M059J (cell line): ENCODE results near the gene HIBCH. TPM values are rescaled to one million over a fixed set of nuclear protein-coding genes. Genes with fewer than 3 reads are reported as not detected.

Experiments
- DNase-seq: peaks from one replicate; pipeline ENCODE4 v3.0.0-alpha.2; 2012; ENCODE audit warnings: low read depth
- total RNA-seq: library from RNA; depleted of rRNA; stranded (reverse); fragments of >200 nt; shearing (Covaris generic); gene quantifications from 2 replicates; pipeline ENCODE4 v1.2.3, GENCODE V29; 2014

The HIBCH gene
- total RNA-seq, 1 experiment from 2014 or later = 17.2 TPM

- no peak for DNase-seq
Observed at GRCh38 chr2:190188289-190188688, 131.3 kb downstream of the HIBCH start.

- no peak for DNase-seq
Observed at GRCh38 chr2:190186238-190186637, 133.4 kb downstream of the HIBCH start.

- DNase-seq = no peak
Observed at GRCh38 chr2:190185380-190185779, 134.2 kb downstream of the HIBCH start.

GRCh38 chr2:190184460-190184859, 135.2 kb downstream of the HIBCH start:
- no peak for DNase-seq

GRCh38 chr2:190183539-190183938, 136.1 kb downstream of the HIBCH start:
- no peak for DNase-seq

- no peak for DNase-seq
Observed at GRCh38 chr2:190182071-190182524, 137.5 kb downstream of the HIBCH start.

GRCh38 chr2:190181123-190181669, 138.4 kb downstream of the HIBCH start:
- no peak for DNase-seq

GRCh38 chr2:190180313-190181122, 139.1 kb downstream of the HIBCH start:
- peak; percentile 45 for DNase-seq

GRCh38 chr2:190179754-190180312, 139.8 kb downstream of the HIBCH start:
- DNase-seq = no peak

- DNase-seq = no peak
Observed at GRCh38 chr2:190178066-190178722, 141.4 kb downstream of the HIBCH start.

- peak; percentile 66 for DNase-seq
Observed at GRCh38 chr2:190177249-190178040, 142.2 kb downstream of the HIBCH start.

- no peak for DNase-seq
Observed at GRCh38 chr2:190173392-190173791, 146.2 kb downstream of the HIBCH start.

GRCh38 chr2:190170673-190171072, 149.0 kb downstream of the HIBCH start:
- DNase-seq = no peak

- DNase-seq = no peak
Observed at GRCh38 chr2:190169221-190170072, 150.2 kb downstream of the HIBCH start.

- no peak for DNase-seq
Observed at GRCh38 chr2:190167702-190168101, 151.9 kb downstream of the HIBCH start.

GRCh38 chr2:190165491-190165890, 154.1 kb downstream of the HIBCH start:
- DNase-seq = no peak

- no peak for DNase-seq
Observed at GRCh38 chr2:190162851-190163250, 156.8 kb downstream of the HIBCH start.

GRCh38 chr2:190159453-190159852, 160.2 kb downstream of the HIBCH start:
- DNase-seq = peak; percentile 32

GRCh38 chr2:190158798-190159434, 160.7 kb downstream of the HIBCH start:
- no peak for DNase-seq
